Effector memory CD8-positive, alpha-beta T cell (primary cell): Measurements from ENCODE around the gene RPRD2.

Experiments
- ATAC-seq: fragments of 150-1000 bp; cut with Tn5 transposase; replicated peaks from 2 replicates; pipeline ENCODE4 v1.10.0; 2021; ENCODE audit warnings: mild to moderate bottlenecking, moderate library complexity
- DNase-seq, 3 experiments: peaks; one replicate each; pipeline ENCODE4 v3.0.0; 2021
- H3K27ac Mint-ChIP-seq, 2 donors: one replicate each; pipeline ENCODE4 v1.8.0; 2022; ENCODE audit warnings: mild to moderate bottlenecking in 2 of 2, mixed read lengths in 2 of 2, moderate library complexity in 2 of 2
- H3K27me3 Mint-ChIP-seq, 2 donors: one replicate each; pipeline ENCODE4 v1.8.0; 2022; ENCODE audit warnings: mixed read lengths in 2 of 2
- H3K36me3 Mint-ChIP-seq: one replicate; pipeline ENCODE4 v1.8.0; 2022; ENCODE audit warnings: mild to moderate bottlenecking, moderate library complexity, mixed read lengths; ENCODE audit not compliant: insufficient read depth
- H3K4me1 Mint-ChIP-seq, 2 donors: one replicate each; pipeline ENCODE4 v1.8.0; 2022; ENCODE audit warnings: low read depth in 2 of 2, mixed read lengths in 2 of 2
- H3K4me3 Mint-ChIP-seq, 2 donors: one replicate each; pipeline ENCODE4 v1.8.0; 2022; ENCODE audit warnings: mild to moderate bottlenecking in 2 of 2, mixed read lengths in 2 of 2, moderate library complexity in 2 of 2
- H3K9me3 Mint-ChIP-seq, 2 donors: one replicate each; pipeline ENCODE4 v1.8.0; 2022; ENCODE audit warnings: mixed read lengths in 2 of 2

The RPRD2 gene

GRCh38 chr1:150486966-150487762 is 123.2 kb downstream of the RPRD2 start, which contains the start of gene TARS2:
TSS of gene TARS2 (plus strand) at chr1:150487419. CDS start at chr1:150487451, 32 bp downstream.
- Mint-ChIP-seq H3K36me3 (peaks cover 28% of the 10 kb centered on the region), H3K27ac (peak within 1 kb of the TSS; percentile 95 to 96)

GRCh38 chr1:150487763-150488115 is 123.8 kb downstream of the RPRD2 start:
- H3K36me3 Mint-ChIP-seq: peaks cover 32% of the 10 kb centered on the region
- ATAC-seq (no peak), DNase-seq (no peak)
- H3K27ac Mint-ChIP-seq: peak overlapping the region; percentile 95 to 96
- H3K4me3 Mint-ChIP-seq: peak overlapping the region; percentile 92 to 97
- peaks cover 19 to 20% of the 10 kb centered on the region in 2 donors for H3K4me1 Mint-ChIP-seq
- no peaks in the 10 kb centered on the region for H3K27me3 Mint-ChIP-seq
- H3K9me3 Mint-ChIP-seq: no peaks in the 10 kb centered on the region

More at GRCh38 chr1:150486966-150487762, 123.2 kb downstream of the RPRD2 start, which contains the start of gene TARS2:
- DNase-seq (peak; percentile 95 to 98 (median 95)), ATAC-seq (peak; percentile 99)
- no peaks in the 10 kb centered on the region for H3K27me3 Mint-ChIP-seq
- peaks cover 19 to 20% of the 10 kb centered on the region in 2 donors for H3K4me1 Mint-ChIP-seq
- peak within 1 kb of the TSS; percentile 92 to 97 for H3K4me3 Mint-ChIP-seq
- no peaks in the 10 kb centered on the region for H3K9me3 Mint-ChIP-seq

- H3K4me1 Mint-ChIP-seq: peaks cover 6% of the 10 kb centered on the region in 2 donors
- no peaks in the 10 kb centered on the region for H3K27me3 Mint-ChIP-seq
- no peak for DNase-seq
- no peak overlapping the region for H3K4me3 Mint-ChIP-seq
- peak overlapping the region in 1 of 2 donors; percentile 53 for H3K27ac Mint-ChIP-seq
- H3K36me3 Mint-ChIP-seq: peaks cover 49% of the 10 kb centered on the region
- no peak for ATAC-seq
- H3K9me3 Mint-ChIP-seq: no peaks in the 10 kb centered on the region
These were observed 129.2 kb downstream of the RPRD2 start for GRCh38 chr1:150493175-150493574.

- Mint-ChIP-seq H3K4me3 (no peak overlapping the region), H3K9me3 (no peaks in the 10 kb centered on the region), H3K27ac (peak overlapping the region in 1 of 2 donors; percentile 49), H3K36me3 (peaks cover 58% of the 10 kb centered on the region), H3K27me3 (no peaks in the 10 kb centered on the region), H3K4me1 (no peaks in the 10 kb centered on the region)
- ATAC-seq (no peak), DNase-seq (no peak)
These were observed 134.4 kb downstream of the RPRD2 start for GRCh38 chr1:150498342-150498741.

- Mint-ChIP-seq H3K27ac (peak overlapping the region; percentile 73 to 81), H3K9me3 (no peaks in the 10 kb centered on the region), H3K4me1 (peaks cover 5 to 6% of the 10 kb centered on the region in 2 donors), H3K36me3 (peaks cover 40% of the 10 kb centered on the region), H3K4me3 (no peak overlapping the region), H3K27me3 (no peaks in the 10 kb centered on the region)
- no peak for ATAC-seq
- DNase-seq: no peak
These were observed 141.5 kb downstream of the RPRD2 start for GRCh38 chr1:150505431-150505830.

GRCh38 chr1:150507912-150508864 is 144.2 kb downstream of the RPRD2 start, which contains the start of gene ECM1:
TSS of gene ECM1 (plus strand) at chr1:150508109. CDS start at chr1:150508210, 101 bp downstream.
- H3K27me3 Mint-ChIP-seq: no peaks in the 10 kb centered on the region
- DNase-seq (no peak), ATAC-seq (no peak)
- H3K36me3 Mint-ChIP-seq: peaks cover 20% of the 10 kb centered on the region
- peak within 1 kb of the TSS; percentile 56 to 81 for H3K27ac Mint-ChIP-seq
- H3K4me3 Mint-ChIP-seq: no peak within 1 kb of the TSS
- no peaks in the 10 kb centered on the region for H3K9me3 Mint-ChIP-seq
- H3K4me1 Mint-ChIP-seq: peaks cover 9 to 11% of the 10 kb centered on the region in 2 donors

- no peaks in the 10 kb centered on the region for H3K27me3 Mint-ChIP-seq
- DNase-seq (no peak), ATAC-seq (no peak)
- no peak overlapping the region for H3K4me3 Mint-ChIP-seq
- peaks cover 20% of the 10 kb centered on the region for H3K36me3 Mint-ChIP-seq
- peaks cover 9 to 11% of the 10 kb centered on the region in 2 donors for H3K4me1 Mint-ChIP-seq
- H3K27ac Mint-ChIP-seq: peak overlapping the region in 1 of 2 donors; percentile 81
- no peaks in the 10 kb centered on the region for H3K9me3 Mint-ChIP-seq
These were observed 145.0 kb downstream of the RPRD2 start for GRCh38 chr1:150508982-150509381.

- H3K9me3 Mint-ChIP-seq: no peaks in the 10 kb centered on the region
- no peak overlapping the region for H3K4me3 Mint-ChIP-seq
- peaks cover 8% of the 10 kb centered on the region for H3K36me3 Mint-ChIP-seq
- H3K4me1 Mint-ChIP-seq: peaks cover 17 to 22% of the 10 kb centered on the region in 2 donors
- no peaks in the 10 kb centered on the region for H3K27me3 Mint-ChIP-seq
- ATAC-seq (no peak), DNase-seq (no peak)
- H3K27ac Mint-ChIP-seq: peak overlapping the region in 1 of 2 donors; percentile 87
These were observed 147.6 kb downstream of the RPRD2 start for GRCh38 chr1:150511551-150511950.

GRCh38 chr1:150511985-150512660 is 148.2 kb downstream of the RPRD2 start:
- peaks cover 20 to 22% of the 10 kb centered on the region in 2 donors for H3K4me1 Mint-ChIP-seq
- no peak overlapping the region for H3K27ac Mint-ChIP-seq
- H3K27me3 Mint-ChIP-seq: no peaks in the 10 kb centered on the region
- no peaks in the 10 kb centered on the region for H3K9me3 Mint-ChIP-seq
- no peak overlapping the region for H3K4me3 Mint-ChIP-seq
- H3K36me3 Mint-ChIP-seq: peaks cover 3% of the 10 kb centered on the region
- ATAC-seq: no peak
- DNase-seq: no peak

- no peak overlapping the region for H3K27ac Mint-ChIP-seq
- peaks cover 19 to 20% of the 10 kb centered on the region in 2 donors for H3K4me1 Mint-ChIP-seq
- no peak for DNase-seq
- H3K9me3 Mint-ChIP-seq: no peaks in the 10 kb centered on the region
- ATAC-seq: no peak
- no peaks in the 10 kb centered on the region for H3K27me3 Mint-ChIP-seq
- H3K36me3 Mint-ChIP-seq: peaks cover 7% of the 10 kb centered on the region
- H3K4me3 Mint-ChIP-seq: no peak overlapping the region
These were observed 148.9 kb downstream of the RPRD2 start for GRCh38 chr1:150512846-150513245.

- no peaks in the 10 kb centered on the region for H3K27me3 Mint-ChIP-seq
- DNase-seq (no peak), ATAC-seq (no peak)
- H3K4me3 Mint-ChIP-seq: no peak overlapping the region
- H3K36me3 Mint-ChIP-seq: peaks cover 7% of the 10 kb centered on the region
- no peaks in the 10 kb centered on the region for H3K9me3 Mint-ChIP-seq
- H3K27ac Mint-ChIP-seq: no peak overlapping the region
- H3K4me1 Mint-ChIP-seq: peaks cover 17 to 20% of the 10 kb centered on the region in 2 donors
These were observed 149.4 kb downstream of the RPRD2 start for GRCh38 chr1:150513351-150513791.

- Mint-ChIP-seq H3K9me3 (no peaks in the 10 kb centered on the region), H3K4me1 (peaks cover 17 to 20% of the 10 kb centered on the region in 2 donors), H3K27me3 (no peaks in the 10 kb centered on the region), H3K4me3 (peak overlapping the region; percentile 91 to 92), H3K27ac (peak overlapping the region in 1 of 2 donors; percentile 90), H3K36me3 (peaks cover 7% of the 10 kb centered on the region)
- ATAC-seq (no peak), DNase-seq (no peak)
These were observed 150.3 kb downstream of the RPRD2 start for GRCh38 chr1:150514260-150514659.

GRCh38 chr1:150514913-150515327 is 151.0 kb downstream of the RPRD2 start:
- H3K27ac Mint-ChIP-seq: peak overlapping the region; percentile 88 to 90
- H3K27me3 Mint-ChIP-seq: no peaks in the 10 kb centered on the region
- no peak for ATAC-seq
- H3K4me3 Mint-ChIP-seq: peak overlapping the region; percentile 91 to 92
- no peak for DNase-seq
- no peaks in the 10 kb centered on the region for H3K9me3 Mint-ChIP-seq
- peaks cover 17 to 20% of the 10 kb centered on the region in 2 donors for H3K4me1 Mint-ChIP-seq
- H3K36me3 Mint-ChIP-seq: peaks cover 7% of the 10 kb centered on the region
